ENCODE results near the gene NR3C2.

The NR3C2 gene

DNA sequence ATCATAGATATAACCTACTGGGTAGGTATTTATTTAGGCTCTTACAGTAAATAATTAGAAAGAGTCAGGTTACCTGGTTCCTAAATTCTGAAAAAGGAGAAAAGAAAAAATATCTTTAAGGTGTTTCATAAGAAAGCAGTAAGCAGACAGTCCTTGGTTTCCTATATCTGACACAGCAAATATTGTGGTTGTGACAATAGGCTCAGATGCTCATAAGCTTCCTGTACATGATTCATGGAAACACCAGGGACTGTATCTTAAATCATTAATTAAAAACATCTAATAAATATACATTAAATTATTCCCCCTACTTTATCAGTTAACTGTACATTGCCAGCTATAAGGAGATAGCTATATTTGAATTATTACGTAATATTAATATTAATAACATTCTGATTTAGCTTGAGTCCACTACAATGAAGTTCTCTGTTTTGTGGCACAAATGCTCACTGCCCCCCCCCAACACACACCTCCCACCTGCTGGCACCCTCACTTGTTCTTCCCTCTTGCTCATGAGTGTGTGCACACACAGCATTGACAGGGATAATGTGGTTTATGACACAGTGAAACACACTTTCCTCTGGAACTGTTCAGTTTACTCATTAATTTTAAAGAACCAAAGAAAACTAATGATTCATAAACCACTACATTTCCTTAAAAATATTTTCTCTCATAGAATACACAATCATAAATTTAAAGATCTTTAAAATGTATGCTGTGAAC, 187.4 kb downstream of the NR3C2 start:
- DNase-seq: no peak

DNA sequence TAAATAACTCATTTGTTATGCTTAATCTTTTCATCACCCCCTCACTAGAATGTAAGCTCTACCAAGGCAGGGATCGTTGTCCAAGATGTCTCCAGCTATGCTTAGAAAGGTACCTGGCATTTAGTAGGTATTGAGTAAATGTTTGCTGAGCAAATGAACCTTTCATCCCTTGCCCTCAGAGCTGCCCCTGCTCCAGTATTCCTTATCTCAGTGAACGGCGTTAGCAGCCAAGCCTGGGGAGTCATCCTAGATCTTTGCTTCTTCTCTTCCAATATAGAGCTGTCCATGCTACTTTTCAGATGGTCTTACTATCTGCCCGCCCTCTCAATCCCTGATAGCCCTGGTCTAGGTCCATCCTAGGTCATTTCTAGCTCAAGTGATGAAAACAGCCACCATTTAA, 188.4 kb downstream of the NR3C2 start:
- DNase-seq: no peak

DNA sequence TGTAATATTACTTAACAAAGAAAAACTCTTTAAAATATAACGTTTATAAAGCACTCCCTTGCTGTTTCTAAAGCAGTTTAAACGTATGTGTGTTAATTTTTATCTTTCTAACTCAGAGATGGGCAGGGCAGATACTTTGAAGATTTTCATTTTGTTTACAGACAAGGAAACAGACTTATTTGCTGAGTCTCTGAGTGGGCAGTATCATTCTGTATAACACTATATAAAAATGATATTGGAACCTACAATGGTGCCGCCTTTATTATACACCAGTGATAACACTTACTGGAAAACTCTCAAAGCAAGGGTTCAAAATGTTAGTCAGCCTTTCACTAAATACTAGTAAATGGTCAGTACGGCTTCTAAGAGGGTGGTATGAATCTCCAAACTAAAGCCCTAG, 193.4 kb downstream of the NR3C2 start:
- no peak for DNase-seq

DNA sequence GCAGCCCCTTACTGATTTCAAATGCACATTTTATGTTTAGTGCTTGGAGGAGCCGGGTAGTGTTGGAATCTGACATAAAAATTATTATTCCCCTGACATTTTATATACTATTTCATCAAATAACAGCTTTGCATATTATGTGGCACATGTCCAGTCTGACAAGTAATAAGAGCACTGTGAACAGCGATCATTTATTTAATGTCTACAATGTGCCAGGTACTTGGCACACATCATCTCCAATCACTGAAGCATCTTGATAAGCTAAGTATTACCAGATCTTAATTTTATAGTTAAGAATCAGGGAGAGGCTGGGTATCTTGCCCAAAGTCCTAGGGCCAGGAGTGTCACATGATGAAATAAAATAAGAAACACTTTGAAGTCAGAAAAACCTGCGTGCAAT, 197.2 kb downstream of the NR3C2 start:
- no peak for DNase-seq

DNA sequence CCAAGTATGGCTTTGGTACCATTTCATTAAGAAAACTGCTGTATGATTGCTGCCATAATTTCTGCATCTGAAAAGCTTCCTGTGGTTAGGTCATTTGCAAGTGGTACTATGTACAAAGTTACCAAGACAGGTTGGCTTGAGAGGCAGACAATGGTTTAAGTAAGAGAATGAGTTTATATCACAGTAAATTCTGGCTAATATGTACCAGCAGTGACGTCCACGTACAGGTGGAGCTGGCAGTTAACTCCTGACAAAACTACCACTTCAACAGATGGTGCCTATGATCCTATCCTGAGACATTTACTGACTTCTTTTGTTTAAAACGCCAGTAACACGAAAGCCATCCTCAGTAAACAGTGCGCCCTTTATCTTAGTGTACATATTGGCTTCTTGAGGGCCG, 198.4 kb downstream of the NR3C2 start:
- DNase-seq: no peak

DNA sequence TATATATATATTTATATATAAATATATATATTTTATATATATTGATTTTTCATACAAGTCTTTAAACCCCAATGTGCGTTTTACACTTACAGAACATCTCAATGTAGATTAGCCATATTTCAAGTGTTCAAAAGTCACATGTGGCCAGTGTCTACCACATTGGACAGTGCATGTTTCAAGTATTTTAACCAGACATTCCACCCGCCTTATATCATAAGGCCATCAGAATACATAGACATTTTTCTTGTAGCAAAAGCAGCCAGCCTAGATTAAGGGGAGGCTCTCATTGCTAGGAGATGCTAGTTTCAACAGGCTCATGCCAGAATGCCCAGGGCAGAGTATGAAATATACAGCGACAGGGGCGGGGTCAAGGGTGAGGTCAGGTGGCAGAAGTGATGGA, 202.0 kb downstream of the NR3C2 start:
- no peak for DNase-seq

DNA sequence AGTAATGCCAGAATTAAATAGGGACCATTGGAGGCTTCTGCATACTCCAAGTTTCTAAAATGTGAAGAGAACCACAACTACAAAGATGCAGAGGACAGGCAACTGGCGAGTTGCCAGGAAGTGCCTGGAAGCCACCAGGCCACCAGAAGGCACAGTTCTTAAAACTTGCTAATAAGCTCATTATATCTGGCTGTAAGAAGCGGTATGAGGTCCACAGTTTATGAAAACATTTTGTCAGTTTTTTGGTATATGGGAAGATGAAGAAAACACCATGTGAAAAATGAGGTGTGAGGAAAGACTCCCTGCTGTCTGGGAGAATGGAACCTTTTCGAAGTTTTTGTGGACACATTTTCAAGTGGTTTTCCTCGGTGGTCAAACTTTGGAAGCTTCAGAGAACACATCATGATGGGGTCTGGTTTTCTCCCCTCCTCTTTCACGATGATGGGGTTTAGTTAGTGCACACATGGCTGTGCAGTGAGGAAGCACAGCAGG, 202.7 kb downstream of the NR3C2 start:
- peak; percentile 35 for DNase-seq

DNA sequence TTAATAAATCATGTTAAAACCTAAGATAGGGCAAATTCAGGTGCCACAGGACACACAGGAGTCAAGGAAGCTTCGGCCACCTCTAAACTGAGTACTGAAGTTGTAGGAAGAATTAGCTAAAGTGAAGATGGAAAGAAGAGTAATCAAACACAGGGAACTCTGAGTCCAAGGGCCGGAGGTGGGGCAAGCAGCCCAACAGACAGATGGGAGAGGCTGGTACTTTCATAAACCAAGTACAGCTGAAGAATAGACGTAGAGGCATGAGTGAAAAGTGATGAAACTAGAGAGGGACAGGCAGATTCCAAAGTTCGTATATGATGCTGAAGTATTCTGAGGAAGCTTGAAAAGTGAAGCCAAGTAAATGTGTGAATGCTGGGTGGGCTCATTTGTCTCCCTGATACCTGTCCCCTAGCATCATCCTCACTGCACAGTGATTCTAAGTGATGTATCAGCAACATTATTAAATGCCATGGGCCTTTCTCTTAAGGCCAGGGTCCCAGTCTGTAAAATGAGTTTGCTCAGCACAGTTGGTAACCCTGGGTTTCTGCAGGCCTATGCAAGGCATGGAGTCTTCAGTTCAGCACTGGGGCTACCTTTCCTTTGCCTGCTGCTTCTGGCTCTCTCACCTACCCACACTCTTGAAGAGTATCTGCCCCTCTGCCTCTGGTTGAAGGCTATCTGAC, 203.3 kb downstream of the NR3C2 start:
- DNase-seq: no peak

DNA sequence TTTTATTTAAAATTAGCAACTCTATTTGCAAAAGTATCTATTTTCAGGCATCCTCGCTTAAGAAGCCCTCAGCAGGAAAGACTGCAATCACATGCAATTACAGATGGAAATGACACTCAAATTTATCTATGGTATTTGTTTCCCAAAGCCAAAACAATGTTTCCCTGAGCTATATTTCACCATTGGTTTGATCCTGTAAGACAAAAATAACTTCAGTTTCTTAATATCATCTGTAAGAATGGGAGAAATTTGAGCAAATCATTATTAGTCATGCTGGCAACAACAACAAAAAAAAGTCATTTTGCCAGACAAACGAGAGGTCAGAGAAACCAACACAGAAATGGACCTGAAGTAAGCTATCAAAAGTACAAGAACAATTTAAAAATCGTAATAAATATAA, 204.1 kb downstream of the NR3C2 start:
- DNase-seq: no peak

DNA sequence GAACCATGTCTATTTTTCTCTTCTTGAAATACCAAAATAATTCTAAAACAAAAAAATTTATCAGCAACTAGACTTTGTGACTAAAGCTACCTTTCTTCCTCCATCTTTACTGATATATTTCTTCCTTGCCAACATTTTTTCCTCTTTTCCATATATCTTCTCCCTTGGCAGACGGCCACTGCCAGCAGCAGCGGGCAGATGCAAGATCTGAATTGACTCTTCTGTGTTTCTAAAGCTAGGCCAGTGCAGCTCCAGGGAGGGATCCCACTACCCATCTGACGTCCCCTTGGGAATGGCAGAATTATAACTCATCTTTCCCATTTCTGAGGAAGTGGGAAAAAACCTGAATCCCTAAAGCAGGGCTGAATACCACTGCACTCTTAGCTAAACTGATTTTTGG, 206.4 kb downstream of the NR3C2 start:
- no peak for DNase-seq

DNA sequence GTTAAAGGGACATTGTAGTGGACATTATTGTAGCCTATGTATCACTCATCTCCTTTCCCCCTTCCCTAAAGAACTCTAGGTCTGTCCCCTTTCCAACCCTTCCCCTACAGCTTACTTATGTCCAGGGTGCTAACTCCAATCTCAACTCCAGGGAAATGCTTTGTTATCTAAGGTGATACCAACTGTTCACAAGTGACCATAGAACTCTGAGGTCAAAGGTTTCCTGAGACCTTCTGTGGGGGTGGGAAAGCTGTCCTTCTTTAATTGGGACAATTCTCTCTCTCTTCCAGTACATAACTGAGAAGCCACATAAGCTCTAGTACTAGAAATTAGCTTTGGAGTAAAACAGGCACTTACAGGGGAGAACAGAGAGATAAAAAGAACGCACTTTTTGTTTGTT, 212.4 kb downstream of the NR3C2 start:
- no peak for DNase-seq

DNA sequence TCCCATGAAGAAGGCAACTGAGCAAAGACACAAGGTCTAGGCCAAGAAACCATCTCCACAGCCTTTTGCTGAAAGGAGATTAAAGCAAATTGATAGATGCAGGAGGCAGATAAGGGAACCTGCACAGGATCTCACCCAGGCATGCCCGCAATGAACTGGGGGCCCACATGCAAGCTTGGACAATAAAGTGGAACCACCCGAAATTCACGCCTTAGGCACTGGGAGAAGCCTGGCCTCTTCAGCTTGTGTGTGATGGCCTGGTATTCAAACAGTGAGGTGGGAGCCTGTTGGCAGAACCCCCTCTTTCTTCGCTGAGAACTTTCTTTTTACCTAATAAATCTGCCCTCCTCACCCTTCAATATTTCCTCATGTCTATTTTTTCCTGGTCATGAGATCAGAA, 213.2 kb downstream of the NR3C2 start:
- no peak for DNase-seq

DNA sequence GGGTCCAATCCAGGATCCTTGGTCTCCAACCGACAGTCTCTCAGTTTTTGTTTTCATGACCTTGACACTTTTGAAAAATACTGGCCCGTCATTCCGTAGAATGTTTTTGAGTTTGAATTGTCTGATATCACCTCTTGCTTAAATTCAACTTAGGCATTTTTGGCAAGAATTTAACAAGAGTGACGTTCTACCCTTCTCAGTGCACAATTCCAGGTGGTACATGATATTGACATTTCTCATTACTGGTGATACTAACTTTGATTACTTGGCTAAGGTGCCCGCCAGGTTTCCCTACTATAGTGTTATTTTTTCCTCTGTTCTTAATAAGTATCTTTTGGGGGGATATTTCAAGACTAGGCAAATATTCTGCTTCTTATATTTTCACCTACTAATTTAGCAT, 215.1 kb downstream of the NR3C2 start:
- no peak for DNase-seq

DNA sequence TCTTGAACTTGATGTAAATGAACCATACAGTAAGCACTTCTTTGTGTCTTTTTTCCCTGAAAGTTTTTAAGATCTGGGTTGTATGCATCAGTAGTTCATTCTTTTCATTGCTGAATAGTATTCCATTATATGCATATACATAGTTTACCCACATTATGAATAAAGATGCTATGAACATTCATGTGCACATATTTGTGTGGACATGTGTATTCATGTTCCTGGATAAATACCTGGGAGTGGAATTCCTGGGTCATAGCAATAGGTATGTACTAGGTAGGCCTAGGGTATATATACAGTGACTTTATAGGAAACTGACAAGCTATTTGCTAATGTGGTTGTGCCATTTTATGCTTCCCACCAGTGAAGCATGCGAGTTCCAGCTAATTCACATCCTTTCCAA, 215.9 kb downstream of the NR3C2 start:
- no peak for DNase-seq

DNA sequence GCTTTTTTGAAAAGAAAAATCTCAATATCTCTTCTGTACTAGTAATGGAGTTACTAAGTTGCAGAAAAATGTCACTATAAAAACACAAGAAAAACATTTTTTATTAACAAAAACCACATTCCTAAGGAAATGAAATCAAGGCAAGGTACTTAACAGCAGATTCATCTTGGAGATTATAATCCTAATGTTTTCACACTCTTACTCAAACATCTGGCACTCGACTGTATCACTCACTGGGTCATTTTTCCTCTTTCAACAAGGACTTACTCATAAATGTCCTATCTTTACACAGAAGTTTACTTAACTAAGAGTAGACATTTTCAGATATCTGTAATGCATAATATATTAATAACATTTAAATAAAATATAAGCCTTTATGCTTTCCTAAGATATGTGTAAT, 216.6 kb downstream of the NR3C2 start:
- no peak for DNase-seq

DNA sequence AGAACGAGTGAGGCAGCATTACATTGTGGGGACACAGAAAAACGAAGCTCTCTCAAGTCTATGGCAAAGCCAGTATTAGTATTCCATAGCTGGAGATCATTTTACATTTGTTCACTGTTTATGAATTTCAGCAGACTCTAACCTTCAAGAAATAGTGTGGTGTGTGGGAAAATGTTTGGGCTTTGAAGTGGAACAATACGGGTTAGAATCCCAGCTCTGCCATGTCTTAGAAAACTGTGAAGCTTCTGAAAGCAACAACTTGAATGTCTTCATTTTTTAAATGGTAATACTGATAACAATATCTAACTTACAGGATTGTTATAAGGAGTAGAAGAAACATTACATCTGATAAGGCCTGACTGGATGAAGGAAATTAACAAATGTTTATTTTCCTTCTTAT, 217.7 kb downstream of the NR3C2 start:
- DNase-seq: no peak

DNA sequence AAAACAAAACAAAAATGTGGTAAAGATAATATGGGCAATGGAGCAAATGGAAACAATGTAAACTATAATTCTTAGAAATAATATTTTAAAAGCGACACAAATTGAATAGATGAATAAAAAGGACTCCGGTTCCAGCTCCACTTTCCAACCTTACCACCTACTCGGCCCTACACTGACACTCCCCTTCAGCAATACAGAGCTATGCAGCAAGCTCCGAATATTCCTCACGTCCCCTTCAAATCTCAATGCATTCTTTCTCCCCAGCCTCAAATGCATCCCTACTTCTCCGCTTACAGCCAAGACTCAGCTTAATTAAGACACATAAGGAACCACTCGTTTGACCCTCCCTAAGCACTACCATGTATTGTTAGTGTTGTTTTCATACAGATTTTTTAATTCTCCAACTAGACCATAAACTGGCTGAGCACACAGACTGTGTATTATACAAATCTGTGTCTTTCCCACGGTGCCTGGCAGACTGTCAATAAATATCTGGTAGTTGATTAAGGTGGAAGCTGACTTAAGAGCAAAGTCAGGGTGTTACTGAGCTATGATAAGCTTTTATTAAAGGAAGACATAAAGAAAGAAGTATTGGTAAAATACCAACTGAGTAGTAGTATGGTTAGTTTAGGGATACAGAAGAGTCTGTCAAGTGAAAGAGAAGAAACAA, 219.1 kb downstream of the NR3C2 start:
- no peak for DNase-seq

DNA sequence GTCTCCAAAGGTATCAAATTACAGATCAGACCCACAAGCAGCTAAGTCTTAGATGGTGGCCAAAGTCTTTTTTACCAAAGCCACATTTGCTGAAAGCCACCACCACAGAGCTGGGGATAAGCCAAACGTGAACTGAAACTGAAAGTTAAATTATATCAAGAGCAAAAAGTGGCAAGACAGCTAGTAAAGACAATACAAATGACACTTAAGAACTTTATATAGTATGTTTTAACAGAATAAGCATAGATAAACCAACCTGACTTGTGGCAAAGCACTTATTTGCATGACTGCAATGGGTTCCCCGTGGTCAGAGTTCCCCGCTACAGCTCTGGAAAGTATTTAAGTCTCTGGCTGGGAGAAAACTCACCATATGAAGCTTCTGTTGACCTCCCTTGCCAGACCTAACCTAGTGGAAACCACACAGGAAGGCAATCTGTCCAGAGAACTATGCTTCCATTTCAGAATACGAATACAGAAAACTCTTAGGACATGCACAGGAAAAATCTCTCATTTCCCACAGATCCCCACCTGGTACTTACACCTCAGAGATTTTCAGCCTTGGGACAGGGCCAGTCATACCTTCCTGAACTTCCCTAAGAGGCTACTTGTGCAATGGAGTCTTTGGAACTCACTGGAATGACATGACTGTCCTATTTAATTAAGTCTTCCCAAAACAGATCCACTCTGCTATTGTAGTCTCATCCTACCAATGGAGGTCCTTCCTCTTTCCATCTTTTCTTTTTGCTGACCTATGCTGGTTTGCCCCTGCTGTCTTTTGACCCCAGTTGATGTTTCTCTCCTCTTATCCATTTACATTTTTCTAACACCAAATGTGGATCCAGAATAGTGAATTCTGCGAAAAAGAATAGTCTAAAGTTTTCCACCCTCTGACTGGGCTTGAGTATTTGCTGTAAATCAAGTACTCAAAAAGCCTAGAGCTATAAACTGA, 225.1 kb downstream of the NR3C2 start:
- peak; percentile 51 for DNase-seq

DNA sequence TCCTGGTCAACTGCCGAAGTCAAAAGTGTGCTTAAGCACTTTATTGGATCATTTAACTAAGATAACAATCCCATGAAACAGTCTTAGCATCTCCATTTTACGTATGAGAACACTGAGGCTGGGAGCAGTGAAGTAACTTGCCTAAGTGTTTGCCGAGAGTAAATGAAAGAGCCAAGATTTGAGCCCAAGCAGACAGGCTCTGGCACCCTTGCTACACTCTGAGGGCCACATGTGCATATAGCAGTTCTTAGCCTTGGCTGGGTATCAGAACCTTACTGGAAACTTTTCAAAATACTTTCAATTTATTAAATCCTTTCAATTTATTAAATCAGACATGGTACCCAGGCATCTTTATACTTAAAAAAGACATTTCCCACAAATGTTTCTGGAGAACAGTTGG, 225.9 kb downstream of the NR3C2 start:
- no peak for DNase-seq

DNA sequence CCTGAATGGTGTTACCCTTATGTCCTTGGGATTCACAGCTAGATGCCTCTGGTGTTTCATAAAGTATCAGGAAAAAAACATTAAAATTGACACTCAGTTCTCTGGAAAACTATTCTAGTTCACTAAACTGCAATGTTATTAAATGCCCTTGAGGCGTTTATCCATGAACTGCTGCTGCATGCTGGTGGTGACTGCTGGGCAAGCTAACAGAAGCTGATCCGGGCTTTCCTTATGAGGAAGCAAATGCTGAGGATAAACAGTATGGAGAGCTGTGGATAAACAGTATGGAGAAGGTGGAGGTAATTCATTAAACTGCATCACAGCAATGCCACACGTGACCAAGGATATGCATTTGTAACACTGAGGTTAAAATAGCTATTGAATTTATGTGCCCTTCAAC, 227.0 kb downstream of the NR3C2 start:
- no peak for DNase-seq

DNA sequence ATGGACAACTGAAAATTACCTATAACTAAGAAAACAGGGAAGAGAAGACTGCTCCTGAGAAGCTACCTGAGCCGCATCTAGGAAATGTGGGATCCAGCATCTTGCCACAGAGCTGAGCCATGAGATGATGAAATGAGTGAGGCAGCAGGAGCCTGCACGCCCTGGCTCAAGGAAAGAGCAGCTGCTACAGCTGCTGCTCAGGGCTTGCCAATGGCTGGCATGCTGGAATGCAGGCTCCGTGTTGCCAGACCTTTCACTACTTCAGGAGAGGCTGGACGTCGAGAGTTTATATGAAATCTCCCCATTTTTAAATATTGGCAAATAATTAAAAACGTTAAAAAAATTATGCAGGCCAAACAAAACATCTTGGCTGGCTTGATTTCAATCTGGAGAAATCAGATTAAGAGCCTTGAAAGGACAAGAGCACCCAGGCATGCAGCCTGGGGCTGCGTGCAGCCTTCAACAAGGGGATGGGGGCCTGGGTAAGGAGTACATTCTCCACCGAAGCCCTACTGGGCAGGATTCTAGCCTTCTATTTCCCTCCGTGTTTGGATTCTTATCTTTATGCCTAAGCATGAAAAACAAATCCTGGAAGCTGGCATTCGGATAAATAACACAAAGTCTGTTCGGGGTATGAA, 227.6 kb downstream of the NR3C2 start:
- no peak for DNase-seq

DNA sequence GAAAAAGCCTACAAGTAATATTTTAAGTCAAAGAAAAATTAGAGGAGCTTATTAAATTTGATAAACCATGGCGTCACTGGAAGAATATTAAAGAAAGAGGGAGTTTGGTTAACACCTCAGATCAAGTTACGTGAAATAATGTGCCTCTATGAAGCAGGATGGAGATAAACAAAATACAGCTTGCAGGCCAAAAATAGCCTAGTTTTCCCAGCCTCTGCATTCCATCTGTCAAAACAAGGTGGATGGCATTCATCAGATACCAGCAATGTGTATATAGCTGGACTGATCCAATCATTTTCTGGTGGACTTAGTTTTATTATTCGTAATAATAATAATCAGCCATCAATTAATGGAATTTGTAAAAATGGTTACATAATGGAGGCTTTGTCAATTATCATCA, 230.7 kb downstream of the NR3C2 start:
- no peak for DNase-seq

DNA sequence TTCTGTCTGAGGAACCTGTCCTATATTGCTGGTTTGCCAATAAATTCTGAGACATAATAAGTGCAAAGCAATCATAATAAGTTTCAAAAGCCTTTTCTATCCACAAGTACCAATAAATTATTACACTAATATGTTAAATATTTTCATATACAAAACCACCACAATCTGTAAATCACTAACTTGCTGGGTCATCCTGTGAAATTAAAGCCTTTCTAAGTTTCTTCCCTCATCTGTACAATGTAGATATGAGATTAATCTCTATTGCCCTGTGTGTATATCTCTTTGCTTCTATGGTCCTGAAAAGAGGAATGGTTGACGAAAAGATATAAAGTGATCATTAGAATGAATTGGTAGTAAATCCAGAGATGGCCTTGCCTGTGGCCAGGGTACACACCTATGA, 231.6 kb downstream of the NR3C2 start:
- no peak for DNase-seq

All from RPMI8226 (cell line).